GM19468 (cell line): ENCODE data around the gene MAGI1.

Source experiments
- ATAC-seq: cut with Tn5 transposase; IDR thresholded peaks from one replicate; pipeline ENCODE4 v1.9.1; 2021; ENCODE audit warnings: mild to moderate bottlenecking, moderate library complexity, moderate number of reproducible peaks; ENCODE audit not compliant: unreplicated experiment; ENCODE audit errors: extremely low read depth

Gene MAGI1

DNA sequence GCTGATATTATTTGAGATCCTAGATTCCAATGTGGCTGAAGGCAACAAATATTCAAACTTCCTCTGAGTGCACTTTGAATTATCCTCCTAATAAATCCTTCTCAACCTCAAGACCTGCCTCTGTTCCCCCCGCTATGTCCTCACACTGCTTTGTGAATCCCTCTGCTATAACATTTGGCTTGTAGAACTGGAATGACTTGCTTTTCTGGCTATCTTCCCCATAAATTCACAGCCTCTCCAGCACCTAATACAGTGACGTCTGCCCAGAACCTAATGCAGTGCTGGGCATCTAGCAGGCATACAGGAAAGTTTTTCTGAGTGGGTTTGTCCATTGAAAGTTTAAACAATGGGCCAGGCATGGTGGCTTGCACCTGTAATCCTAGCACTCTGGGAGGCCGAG is 707.0 kb downstream of the MAGI1 start:
- ATAC-seq, result no peak

DNA sequence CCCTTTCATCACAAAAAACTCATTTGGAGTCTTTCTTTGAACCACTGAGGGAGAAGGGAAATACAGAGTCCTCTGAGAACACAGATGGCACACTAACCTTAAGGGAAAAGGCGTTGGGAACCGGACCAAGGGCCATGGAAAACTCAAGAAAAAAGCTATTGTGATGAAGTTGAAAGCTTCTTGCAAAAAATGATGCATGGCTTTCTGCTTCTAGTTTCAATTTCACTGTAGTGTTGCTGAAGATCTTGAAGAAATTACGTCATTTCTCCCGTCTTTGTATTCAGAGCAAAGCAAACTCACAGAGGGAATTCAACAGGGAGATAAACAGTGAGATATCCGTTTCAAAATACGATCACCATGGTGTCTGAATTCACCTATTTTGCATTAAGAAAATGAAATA is 708.6 kb downstream of the MAGI1 start:
- ATAC-seq, result no peak

DNA sequence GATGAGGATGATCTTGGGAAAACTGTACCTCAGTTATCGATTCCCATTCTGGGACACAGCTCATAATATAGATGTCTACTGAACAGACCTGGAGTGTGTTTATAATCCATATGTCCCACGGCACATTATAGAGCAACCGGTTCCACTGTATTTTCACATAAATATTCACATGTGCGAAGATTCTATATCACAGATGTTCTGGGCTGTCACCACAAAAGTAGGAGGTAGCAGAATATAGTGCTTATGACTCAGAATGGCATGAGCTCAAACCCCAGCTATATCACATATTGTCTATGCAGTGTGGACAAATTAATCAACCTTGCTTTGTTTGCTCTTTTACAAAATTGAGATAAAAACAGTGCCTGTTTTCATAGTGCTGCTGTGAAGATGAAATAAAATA is 710.6 kb downstream of the MAGI1 start:
- ATAC-seq, result no peak

DNA sequence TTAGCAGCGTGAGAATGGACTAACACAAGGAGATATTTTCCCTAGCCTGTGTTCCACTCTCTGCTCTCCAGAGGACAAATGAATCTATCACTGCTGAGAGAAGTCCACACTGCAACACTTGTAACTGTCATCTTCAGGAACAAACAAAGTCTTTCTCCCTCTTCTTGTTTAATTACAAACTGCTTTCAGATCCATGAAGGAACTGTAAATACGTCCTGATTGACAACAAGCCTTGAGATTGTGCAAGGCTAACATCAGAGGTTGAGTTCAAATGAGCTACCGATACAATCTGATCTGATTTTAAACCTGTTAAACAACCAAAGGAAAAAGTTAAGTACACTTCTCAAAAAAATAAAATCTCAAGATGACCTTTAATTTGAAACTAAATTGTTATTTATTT is 712.1 kb downstream of the MAGI1 start:
- no peak for ATAC-seq

DNA sequence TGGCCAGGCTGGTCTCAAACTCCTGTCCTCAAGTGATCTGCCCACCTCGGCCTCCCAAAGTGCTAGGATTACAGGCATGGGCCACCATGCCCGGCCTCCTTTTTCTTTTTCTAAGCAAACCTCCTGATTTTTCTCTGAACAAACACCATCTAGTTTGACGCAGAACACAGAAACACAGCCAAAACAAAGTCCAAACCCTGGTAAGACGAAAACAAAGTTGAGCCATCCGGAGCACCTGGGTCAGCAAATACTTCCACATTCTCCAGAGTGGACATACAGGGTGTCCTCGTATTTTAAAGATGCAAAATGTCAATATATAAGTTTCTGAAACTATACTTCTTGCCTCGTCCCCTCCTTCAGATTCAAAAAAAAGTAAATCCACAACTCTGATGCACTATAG is 715.8 kb downstream of the MAGI1 start:
- ATAC-seq, result no peak

DNA sequence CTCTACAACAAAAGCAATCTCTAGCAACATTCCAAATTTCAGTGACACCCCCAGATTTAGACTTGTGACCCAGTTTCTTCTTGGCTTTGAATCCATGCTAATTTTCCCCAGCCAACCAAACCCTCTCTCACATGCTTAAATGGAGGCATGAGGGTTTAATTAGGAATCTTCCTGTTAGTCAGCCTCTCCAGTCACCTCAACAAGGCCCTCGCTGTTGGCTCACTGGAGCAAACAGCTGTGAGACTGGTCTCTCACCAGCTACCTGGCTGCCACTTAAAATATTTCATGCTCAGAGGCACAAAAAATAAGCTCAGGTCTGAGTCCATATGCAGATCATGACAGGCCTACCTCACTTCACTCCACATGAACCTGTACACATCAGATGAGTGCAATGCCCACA is 720.5 kb downstream of the MAGI1 start:
- ATAC-seq, result no peak

DNA sequence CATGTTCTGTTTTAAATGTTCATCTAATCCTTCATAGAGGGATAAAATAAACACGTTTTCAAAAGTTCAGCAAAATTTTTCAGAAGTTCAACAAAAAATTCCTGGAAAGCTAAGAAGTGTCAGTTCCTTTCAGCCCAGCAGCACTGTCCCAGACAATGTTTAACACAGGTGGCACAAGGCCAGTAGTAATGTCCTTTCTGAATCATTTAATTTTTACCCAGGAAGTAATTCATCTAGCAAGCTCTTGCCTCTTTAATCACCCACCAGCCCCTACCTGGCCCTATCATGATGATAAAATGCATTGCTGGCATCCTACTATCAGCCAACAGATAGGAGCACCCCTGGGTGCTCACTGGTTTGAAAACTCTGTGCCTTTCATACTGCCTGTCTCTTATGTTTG is 723.8 kb downstream of the MAGI1 start:
- no peak for ATAC-seq

DNA sequence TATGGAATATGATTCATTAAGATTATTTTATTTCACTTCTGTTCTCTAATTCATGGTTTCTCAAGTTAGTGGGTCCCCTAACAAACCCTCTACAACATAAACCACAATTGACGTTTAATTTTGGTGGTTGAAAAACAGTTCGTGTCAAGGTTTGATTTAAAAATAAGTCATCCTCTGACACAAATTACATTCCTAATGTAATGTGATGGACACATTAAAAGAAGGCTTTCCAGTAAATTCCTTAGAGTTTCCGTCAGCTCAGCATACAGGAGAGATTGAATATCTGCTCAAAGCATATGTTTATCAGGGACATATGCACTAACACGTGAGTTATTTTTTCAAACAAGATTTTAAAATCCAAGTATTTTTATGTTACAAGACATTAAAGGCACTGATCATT is 724.4 kb downstream of the MAGI1 start:
- no peak for ATAC-seq

DNA sequence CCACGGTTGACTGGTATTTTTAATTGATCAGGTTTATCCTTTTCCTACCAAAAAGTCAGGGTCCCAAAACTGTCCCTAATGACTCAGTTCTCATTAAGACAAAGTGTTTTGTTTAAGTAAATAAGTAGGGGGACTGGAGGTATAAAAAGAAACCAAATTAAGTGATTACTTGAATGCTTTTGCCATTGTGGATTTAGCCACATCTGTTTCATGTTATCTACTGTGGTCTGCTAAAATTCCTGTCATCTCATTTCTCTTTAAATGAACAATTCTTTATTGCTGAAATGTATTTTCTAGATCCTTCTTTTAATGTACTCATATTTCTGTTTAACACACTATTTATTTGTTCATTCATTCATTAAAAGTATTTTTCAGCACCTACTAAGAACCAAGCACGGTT is 725.1 kb downstream of the MAGI1 start:
- no peak for ATAC-seq

DNA sequence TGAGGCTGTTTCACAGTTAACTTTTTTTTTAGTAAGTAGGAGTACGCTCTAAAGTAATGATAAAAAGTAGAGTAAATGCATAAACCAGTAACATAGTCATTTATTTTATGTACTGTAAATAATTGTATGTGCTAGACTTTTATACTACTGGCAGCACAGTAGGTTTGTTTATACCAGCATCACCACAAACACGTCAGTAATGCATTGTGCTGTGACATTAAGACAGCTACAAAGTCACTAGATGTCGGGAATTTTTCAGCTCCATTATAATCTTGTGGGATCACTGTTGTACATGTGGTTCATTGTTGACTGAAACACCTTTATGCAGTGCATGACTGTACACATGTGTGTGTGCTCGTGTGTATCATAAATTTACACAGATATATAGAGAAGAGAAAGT is 732.9 kb downstream of the MAGI1 start:
- no peak for ATAC-seq
